Measurements from ENCODE around the gene BCORL1.

The BCORL1 gene

GRCh38 chrX:130098210-130098552, 115.7 kb downstream of the BCORL1 start:
- Histone ChIP-seq H3K27ac (replicated peaks) (0 out of 2 replicates have a peak overlapping the region, but pooled peaks have one; percentile 1), H3K27me3 (ENCODE audit: insufficient read depth, poor library complexity, severe bottlenecking) (no peaks in the 10 kb centered on the region), H3K4me3 (replicated peaks; ENCODE audit: insufficient read depth, low read length) (no peak overlapping the region)
- DNase-seq (ENCODE audit: low read depth in 1 of 2, low spot score in 1 of 2): no peak
- no peak for TF ChIP-seq SPI1 (IDR thresholded peaks at IDR 0.05; ENCODE audit: borderline replicate concordance, low read depth)
- TF ChIP-seq GABPA (IDR thresholded peaks at IDR 0.05; ENCODE audit: low read depth): no peak
- TF ChIP-seq REST (IDR thresholded peaks at IDR 0.05; ENCODE audit: insufficient replicate concordance, low read depth): no peak
- TF ChIP-seq POLR2AphosphoS5 (IDR thresholded peaks at IDR 0.05; ENCODE audit: low read depth): no peak
- TF ChIP-seq CTCF (IDR thresholded peaks at IDR 0.05; ENCODE audit: insufficient read depth, low read length): no peak

GRCh38 chrX:130100180-130100579, 117.7 kb downstream of the BCORL1 start:
- TF ChIP-seq GABPA (IDR thresholded peaks at IDR 0.05; ENCODE audit: low read depth): no peak
- TF ChIP-seq REST (IDR thresholded peaks at IDR 0.05; ENCODE audit: insufficient replicate concordance, low read depth): no peak
- TF ChIP-seq CTCF (IDR thresholded peaks at IDR 0.05; ENCODE audit: insufficient read depth, low read length): no peak
- no peak for TF ChIP-seq SPI1 (IDR thresholded peaks at IDR 0.05; ENCODE audit: borderline replicate concordance, low read depth)
- no peak for TF ChIP-seq POLR2AphosphoS5 (IDR thresholded peaks at IDR 0.05; ENCODE audit: low read depth)
- Histone ChIP-seq H3K27ac (replicated peaks) (no peak overlapping the region), H3K4me3 (replicated peaks; ENCODE audit: insufficient read depth, low read length) (no peak overlapping the region), H3K27me3 (ENCODE audit: insufficient read depth, poor library complexity, severe bottlenecking) (no peaks in the 10 kb centered on the region)
- DNase-seq (ENCODE audit: low read depth in 1 of 2, low spot score in 1 of 2): no peak

- H3K27ac ChIP-seq (replicated peaks): no peak overlapping the region
- no peak for TF ChIP-seq SPI1 (IDR thresholded peaks at IDR 0.05; ENCODE audit: borderline replicate concordance, low read depth)
- TF ChIP-seq CTCF (IDR thresholded peaks at IDR 0.05; ENCODE audit: insufficient read depth, low read length): no peak
- no peak for TF ChIP-seq GABPA (IDR thresholded peaks at IDR 0.05; ENCODE audit: low read depth)
- TF ChIP-seq POLR2AphosphoS5 (IDR thresholded peaks at IDR 0.05; ENCODE audit: low read depth): no peak
- no peak for TF ChIP-seq REST (IDR thresholded peaks at IDR 0.05; ENCODE audit: insufficient replicate concordance, low read depth)
- H3K4me3 ChIP-seq (replicated peaks; ENCODE audit: insufficient read depth, low read length): no peak overlapping the region
- H3K27me3 ChIP-seq (ENCODE audit: insufficient read depth, poor library complexity, severe bottlenecking): no peaks in the 10 kb centered on the region
- no peak for DNase-seq (ENCODE audit: low read depth in 1 of 2, low spot score in 1 of 2)
Measured at GRCh38 chrX:130103605-130104004, 121.2 kb downstream of the BCORL1 start.
